Stimulated activated CD4-positive, alpha-beta T cell treated with anti-CD3 and anti-CD28 coated beads, Interleukin-4, amount 100 ng/mL, for 48 hours (primary cell): ENCODE measurements around the gene PPM1J.

Experiments used
- DNase-seq, 2 donors: peaks; one replicate each; pipeline ENCODE4 v3.0.0-alpha.2; 2020; ENCODE audit warnings: low read depth in 2 of 2

The PPM1J gene

GRCh38 chr1:112687785-112688496 is 27.2 kb downstream of the PPM1J start:
- no peak for DNase-seq

- no peak for DNase-seq
These were observed 27.8 kb downstream of the PPM1J start for GRCh38 chr1:112687361-112687760.

- no peak for DNase-seq
These were observed 28.3 kb downstream of the PPM1J start for GRCh38 chr1:112686835-112687234.

- no peak for DNase-seq
These were observed 28.7 kb downstream of the PPM1J start for GRCh38 chr1:112686417-112686816.

GRCh38 chr1:112685913-112686312 is 29.2 kb downstream of the PPM1J start:
- no peak for DNase-seq

- no peak for DNase-seq
These were observed 36.5 kb downstream of the PPM1J start for GRCh38 chr1:112678605-112679004.

- no peak for DNase-seq
These were observed 37.6 kb downstream of the PPM1J start for GRCh38 chr1:112677501-112677900.

GRCh38 chr1:112676543-112676942 is 38.6 kb downstream of the PPM1J start:
- DNase-seq, result no peak

- no peak for DNase-seq
These were observed 39.3 kb downstream of the PPM1J start for GRCh38 chr1:112675728-112676381.

- DNase-seq, result peak; percentile 28 to 30
These were observed 40.0 kb downstream of the PPM1J start for GRCh38 chr1:112674986-112675727.

- peak; percentile 27 to 45 for DNase-seq
These were observed 40.6 kb downstream of the PPM1J start, which contains the start of gene MOV10 for GRCh38 chr1:112674440-112674985. Gene MOV10 (plus strand): TSS chr1:112674659. CDS start chr1:112674913, 254 bp downstream.

GRCh38 chr1:112673592-112674439 is 41.3 kb downstream of the PPM1J start:
- peak in 1 of 2 donors; percentile 13 for DNase-seq

- no peak for DNase-seq
These were observed 42.3 kb downstream of the PPM1J start for GRCh38 chr1:112672842-112673241.

GRCh38 chr1:112672009-112672408 is 43.1 kb downstream of the PPM1J start:
- DNase-seq, result no peak

GRCh38 chr1:112666946-112667345 is 48.2 kb downstream of the PPM1J start:
- DNase-seq, result no peak

GRCh38 chr1:112665857-112666256 is 49.3 kb downstream of the PPM1J start:
- no peak for DNase-seq
